ENCODE results near the gene PSME3IP1.
A peak's percentile ranks its signal among the peaks of the same experiment; 100 is the strongest.
"Not testable (repeated sequence)": the region's sequence is repeated elsewhere in the genome, so short reads cannot be mapped to it uniquely, and the experiment has no call there.

PSME3IP1 gene

DNA sequence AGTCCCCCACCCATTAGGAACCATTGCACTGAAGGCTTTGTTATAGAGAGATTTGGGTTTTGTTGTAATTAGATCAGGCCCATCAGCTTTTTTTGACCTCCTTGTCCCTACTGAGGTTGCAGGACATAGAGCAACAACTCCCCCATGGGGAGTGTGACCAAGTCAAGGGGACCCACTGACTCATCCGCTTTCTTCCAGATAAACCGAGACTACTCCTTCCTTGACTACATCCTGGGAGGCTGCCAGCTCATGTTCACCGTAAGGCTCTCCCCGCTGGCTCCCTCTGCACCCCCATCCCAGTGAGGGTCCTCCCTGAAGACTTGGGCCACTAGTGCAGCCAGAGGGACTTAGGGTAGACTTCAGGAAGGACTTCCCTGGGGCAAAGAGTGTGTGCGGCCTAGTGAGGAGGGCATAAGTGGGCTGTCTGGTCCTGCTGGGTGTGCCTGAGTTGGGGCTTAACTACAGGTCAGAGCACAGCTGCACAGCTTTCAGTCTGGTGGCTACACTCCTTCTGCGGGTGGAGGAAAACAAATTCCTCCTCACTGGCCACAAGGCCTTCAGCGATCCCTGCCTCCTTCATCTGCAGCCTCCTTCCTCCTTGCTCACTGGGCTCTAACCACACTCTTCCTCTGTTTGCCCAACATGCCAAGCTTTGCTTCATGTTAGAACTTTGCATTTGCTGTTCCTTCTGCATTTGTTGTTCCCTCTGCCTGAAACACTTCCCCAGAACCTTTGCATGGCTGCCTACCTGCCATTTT, 62.4 kb downstream of the PSME3IP1 start:
- no peak for DNase-seq

- no peak for DNase-seq
These were observed 67.3 kb downstream of the PSME3IP1 start for GRCh38 chr16:57118461-57119084.

- DNase-seq, result no peak
These were observed 70.2 kb downstream of the PSME3IP1 start for GRCh38 chr16:57115514-57116182.

DNA sequence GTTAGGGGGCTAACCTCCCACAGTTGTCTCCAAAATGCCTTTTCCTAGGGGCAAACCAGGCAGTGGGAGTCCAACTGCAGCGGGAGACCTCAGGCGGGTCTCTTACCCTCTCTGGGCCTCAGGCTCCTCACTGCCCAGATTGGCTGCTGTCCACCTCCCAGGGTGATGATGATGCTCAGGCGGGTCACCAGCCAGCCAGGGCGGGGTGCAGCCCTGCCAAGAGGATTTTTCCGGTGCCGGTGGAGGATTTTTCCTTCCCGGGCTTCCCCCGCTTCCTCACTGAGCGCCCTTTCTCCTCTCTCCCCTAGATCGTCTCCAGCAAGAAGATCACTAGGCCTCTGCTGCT, 70.7 kb downstream of the PSME3IP1 start:
- DNase-seq, result no peak

DNA sequence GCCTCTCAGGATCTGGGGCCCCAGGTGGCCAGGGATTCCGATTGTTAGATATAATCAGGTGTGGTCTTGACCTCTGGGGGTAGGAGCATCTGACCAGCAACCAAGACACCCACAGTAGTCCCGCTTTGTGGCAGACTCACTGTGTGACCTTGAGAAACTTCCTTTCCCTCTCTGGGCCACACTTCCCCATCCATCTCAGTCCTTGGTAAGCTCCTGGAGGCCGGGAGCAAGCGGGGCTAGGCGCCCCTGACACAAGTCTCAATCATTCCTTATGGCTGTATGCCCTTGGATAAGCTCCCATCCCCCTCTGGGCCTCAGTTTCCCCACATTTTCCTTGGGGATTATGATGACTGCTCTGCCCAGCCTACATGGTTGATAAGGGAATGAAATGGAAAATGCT, 72.2 kb downstream of the PSME3IP1 start:
- no peak for DNase-seq

- no peak for DNase-seq
These were observed 72.8 kb downstream of the PSME3IP1 start for GRCh38 chr16:57113042-57113453.

GRCh38 chr16:57112403-57113041, 73.3 kb downstream of the PSME3IP1 start:
- no peak for DNase-seq

DNA sequence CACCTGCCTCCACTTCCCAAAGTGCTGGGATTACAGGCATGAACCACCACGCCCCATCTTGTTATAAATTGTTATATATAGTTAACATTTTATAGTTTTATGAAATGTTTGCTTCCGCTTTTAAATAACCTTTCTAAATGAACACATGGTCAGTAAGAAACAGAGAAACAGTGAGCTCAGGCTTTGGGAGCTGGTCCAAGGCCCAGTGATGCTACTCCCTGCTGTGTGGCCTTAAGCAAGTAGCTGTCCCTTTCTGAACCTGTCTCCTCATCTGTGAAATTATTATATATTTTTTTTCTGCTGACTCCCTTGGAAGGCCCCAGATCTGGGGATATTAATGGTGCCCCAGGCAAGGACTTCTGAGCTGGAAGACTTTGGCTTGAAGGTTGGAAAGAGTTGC, 74.4 kb downstream of the PSME3IP1 start:
- no peak for DNase-seq

- no peak for DNase-seq
These were observed 74.9 kb downstream of the PSME3IP1 start for GRCh38 chr16:57110937-57111336.

DNA sequence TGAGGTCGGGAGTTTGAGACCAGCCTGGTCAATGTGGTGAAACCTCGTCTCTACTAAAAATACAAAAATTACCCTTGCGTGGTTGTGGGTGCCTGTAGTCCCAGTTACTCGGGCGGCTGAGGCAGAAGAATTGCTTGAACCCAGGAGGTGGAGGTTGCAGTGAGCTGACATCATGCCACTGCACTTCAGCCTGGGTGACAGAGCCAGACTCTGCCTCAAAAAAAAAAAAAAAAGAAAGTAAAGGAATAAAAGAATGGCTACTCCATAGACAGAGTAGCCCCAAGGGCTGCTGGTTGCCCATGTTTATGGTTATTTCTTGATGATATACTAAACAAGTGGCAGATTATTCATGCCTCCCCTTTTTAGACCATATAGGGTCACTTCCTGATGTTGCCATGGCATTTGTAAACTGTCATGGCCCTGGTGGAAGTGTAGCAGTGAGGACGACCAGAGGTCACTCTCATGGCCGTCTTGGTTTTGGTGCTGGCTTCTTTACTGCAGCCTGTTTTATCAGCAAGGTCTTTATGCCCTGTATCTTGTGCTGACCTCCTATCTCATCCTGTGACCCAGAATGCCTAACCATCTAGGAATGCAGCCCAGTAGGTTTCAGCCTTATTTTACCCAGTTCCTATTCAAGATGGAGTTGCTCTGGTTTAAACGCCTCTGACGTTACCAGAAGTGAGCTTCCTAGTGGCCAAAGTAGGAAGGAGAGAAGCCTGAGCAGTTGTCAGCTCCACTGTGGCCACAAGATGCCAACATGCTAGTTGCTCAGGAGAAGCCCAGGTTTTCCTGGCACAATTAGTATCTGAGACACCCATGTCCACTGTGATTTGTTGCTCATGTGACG, 76.4 kb downstream of the PSME3IP1 start:
- DNase-seq, result not testable (repeated sequence)

GRCh38 chr16:57108432-57108831, 77.4 kb downstream of the PSME3IP1 start:
- no peak for DNase-seq

DNA sequence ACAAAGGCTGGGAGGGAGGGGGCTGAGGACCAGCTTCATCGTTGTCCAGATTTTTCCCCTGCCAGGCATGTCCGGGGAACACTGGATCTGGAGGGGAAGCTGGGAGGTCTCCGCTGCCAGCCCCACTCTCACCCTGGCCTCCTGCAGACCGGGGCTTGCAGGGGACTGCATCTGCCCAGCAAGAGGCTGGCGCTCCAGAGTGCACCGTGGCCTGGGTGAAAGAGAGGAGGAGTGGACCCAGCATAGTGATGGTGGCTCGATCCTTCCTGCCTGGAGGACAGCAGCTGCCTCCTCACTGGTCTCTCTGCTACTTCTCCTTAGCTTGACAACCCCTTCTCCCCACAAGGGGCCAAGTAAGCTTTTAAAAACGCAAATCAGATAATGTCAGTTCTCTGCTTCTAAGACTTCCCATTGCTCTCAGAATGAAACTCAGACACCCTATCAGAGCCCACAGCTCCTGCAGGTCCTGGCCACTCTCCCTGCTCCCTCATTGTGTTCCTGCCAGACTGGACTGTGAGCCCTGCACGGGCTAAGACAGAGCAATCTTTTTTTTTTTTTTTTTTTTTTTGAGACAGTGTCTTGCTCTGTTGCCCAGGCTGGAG, 78.4 kb downstream of the PSME3IP1 start:
- no peak for DNase-seq

DNA sequence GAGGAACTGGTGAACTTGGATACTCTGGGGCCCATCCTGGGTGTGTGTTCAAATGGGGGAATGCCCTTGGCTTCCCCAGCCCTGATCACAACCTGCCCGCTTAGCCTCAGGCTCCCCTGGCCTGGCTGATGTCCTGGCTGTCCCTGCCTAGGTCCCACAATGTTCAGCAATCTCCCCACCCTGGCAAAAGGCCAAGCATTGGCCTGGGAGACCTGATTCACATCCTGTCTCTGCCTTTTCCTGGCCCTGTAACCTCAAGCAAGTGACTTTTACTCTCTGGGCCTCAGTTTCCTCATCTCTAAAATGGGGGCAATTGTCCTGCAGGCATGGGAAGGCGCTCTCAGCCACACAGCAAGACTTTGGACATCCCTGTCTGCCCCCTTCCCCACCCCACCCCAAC, 79.1 kb downstream of the PSME3IP1 start:
- DNase-seq, result no peak

DNA sequence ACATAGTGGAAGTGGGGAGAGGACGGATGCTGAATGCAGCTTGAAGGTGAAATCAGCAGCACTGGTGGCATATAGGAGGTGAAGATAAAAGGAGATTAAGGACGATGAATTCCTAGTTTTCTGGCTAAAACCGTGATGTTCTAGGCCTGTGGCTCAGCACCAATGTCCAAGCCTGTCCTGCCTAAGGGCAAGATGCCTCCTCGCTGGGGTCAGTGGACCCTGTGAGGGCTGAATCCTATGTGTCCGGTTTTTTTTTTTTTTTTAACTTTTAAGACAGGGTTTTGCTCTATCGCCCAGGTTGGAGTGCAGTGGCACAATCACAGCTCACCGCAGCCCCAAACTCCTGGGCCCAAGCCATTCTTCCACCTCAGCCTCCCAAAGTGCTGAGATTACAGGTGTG, 80.7 kb downstream of the PSME3IP1 start:
- no peak for DNase-seq

GRCh38 chr16:57104706-57105105, 81.1 kb downstream of the PSME3IP1 start:
- DNase-seq, result peak; percentile 18

- DNase-seq, result no peak
These were observed 82.7 kb downstream of the PSME3IP1 start for GRCh38 chr16:57102888-57103851.
